Endothelial cell of umbilical vein (primary cell): ENCODE data around the gene FBXL4. TPM values are rescaled to one million over a fixed set of nuclear protein-coding genes. Genes with fewer than 3 reads are reported as not detected.

Experiments used
- BruUV-seq: library from RNA; stranded (reverse); fragments of 400-500 nt; replicated peaks from 2 replicates; lab custom pipeline; 2021; lab: Mats Ljungman, UMichigan
- CTCF ChIA-PET: fragments of 300-600, 350-600 bp; sonication (Branson Sonifier 250); formaldehyde crosslinking; loops from one replicate; lab custom pipeline; 2021; ENCODE audit warnings: antibody characterized with exemption, inconsistent platforms; lab: Charles Lee
- POLR2A ChIA-PET: fragments of 300-600, 350-600 bp; sonication (Branson Sonifier 250); formaldehyde crosslinking; loops from one replicate; lab custom pipeline; 2021; ENCODE audit warnings: antibody characterized with exemption, inconsistent platforms; lab: Charles Lee
- DNase-seq: peaks from one replicate; pipeline ENCODE4 v3.0.0-alpha.2; 2011; ENCODE audit warnings: low read depth, low spot score
- FAIRE-seq: peaks from 2 replicates; lab custom pipeline; 2011; peaks lifted over from hg19 to GRCh38; lab: Jason Lieb, UNC
- H2AFZ ChIP-seq: 2 replicates; pipeline ENCODE4 v1.6.0; 2012; ENCODE audit warnings: low read depth, low read length, control low read depth, inconsistent platforms
- H3K27ac ChIP-seq: 2 replicates; pipeline ENCODE4 v1.5.1; 2011; ENCODE audit warnings: low read depth, mild to moderate bottlenecking, control low read depth, low read length, moderate library complexity; ENCODE audit not compliant: insufficient read depth
- H3K27me3 ChIP-seq, 2 experiments: 2 replicates each; pipeline versions ENCODE4 v1.6.0 to v1.6.1; 2011; ENCODE audit warnings: low read length in 2 of 2, mixed read lengths in 1 of 2; ENCODE audit not compliant: control insufficient read depth in 2 of 2, insufficient read depth in 2 of 2
- H3K36me3 ChIP-seq, 2 experiments: 2 replicates in 1 of 2; 3 replicates in 1 of 2; pipeline ENCODE4 v1.5.1; 2011; ENCODE audit warnings: low read length in 2 of 2, mild to moderate bottlenecking in 1 of 2, moderate library complexity in 1 of 2; ENCODE audit not compliant: control insufficient read depth in 2 of 2, insufficient read depth in 2 of 2; ENCODE audit errors: extremely low read depth in 1 of 2
- H3K4me1 ChIP-seq: 3 replicates; pipeline ENCODE4 v1.5.1; 2011; ENCODE audit warnings: mild to moderate bottlenecking, low read length; ENCODE audit not compliant: control insufficient read depth, insufficient read depth; ENCODE audit errors: extremely low read depth
- H3K4me2 ChIP-seq: 2 replicates; pipeline ENCODE4 v1.6.1; 2011; ENCODE audit warnings: low read length, control low read depth, mixed read lengths; ENCODE audit not compliant: insufficient read depth
- H3K4me3 ChIP-seq, 3 experiments: fragments of 200-600 bp in 1 of 3; sonication (generic), shearing (Covaris generic) in 1 of 3; replicated peaks in 1 of 3; 2 replicates each; pipeline ENCODE4 v1.5.1; 2011 to 2016; ENCODE audit warnings: control low read depth in 3 of 3, low read length in 3 of 3, mild to moderate bottlenecking in 2 of 3, inconsistent platforms in 1 of 3, low read depth in 1 of 3, moderate library complexity in 1 of 3; ENCODE audit not compliant: insufficient read depth in 1 of 3
- H3K79me2 ChIP-seq: 2 replicates; pipeline ENCODE4 v1.6.0; 2012; ENCODE audit warnings: low read length, inconsistent platforms; ENCODE audit not compliant: control insufficient read depth, insufficient read depth
- H3K9ac ChIP-seq: replicated peaks from 2 replicates; pipeline ENCODE3; 2011; ENCODE audit warnings: low read length, control low read depth; ENCODE audit not compliant: insufficient read depth; ENCODE audit errors: extremely low read depth
- H3K9me1 ChIP-seq: replicated peaks from 3 replicates; pipeline ENCODE4 v1.6.0; 2011; ENCODE audit warnings: mild to moderate bottlenecking, low read length; ENCODE audit not compliant: control insufficient read depth, insufficient read depth; ENCODE audit errors: extremely low read depth
- H3K9me3 ChIP-seq: replicated peaks from 2 replicates; pipeline ENCODE4 v1.5.1; 2012; ENCODE audit warnings: low read length, inconsistent platforms; ENCODE audit not compliant: control insufficient read depth, insufficient read depth
- H4K20me1 ChIP-seq: replicated peaks from 2 replicates; pipeline ENCODE3; 2011; ENCODE audit warnings: mild to moderate bottlenecking, low read length; ENCODE audit not compliant: control insufficient read depth, insufficient read depth; ENCODE audit errors: extremely low read depth
- EZH2 ChIP-seq: IDR thresholded peaks from 2 replicates; pipeline ENCODE4 v1.6.1; 2012; ENCODE audit warnings: borderline replicate concordance, low read depth, mild to moderate bottlenecking, moderate library complexity, low read length, inconsistent platforms; ENCODE audit not compliant: severe bottlenecking
- FOS ChIP-seq: IDR thresholded peaks from 2 replicates; pipeline ENCODE4 v1.6.1; 2011; ENCODE audit warnings: mild to moderate bottlenecking, low read length, moderate library complexity, borderline replicate concordance; ENCODE audit not compliant: insufficient read depth
- GATA2 ChIP-seq: IDR thresholded peaks from 2 replicates; pipeline ENCODE4 v1.7.0; 2011; ENCODE audit warnings: low read depth, mild to moderate bottlenecking, moderate library complexity, mixed read lengths, low read length; ENCODE audit not compliant: insufficient read length, insufficient read depth
- JUN ChIP-seq: IDR thresholded peaks from 2 replicates; pipeline ENCODE4 v1.6.1; 2011; ENCODE audit warnings: borderline replicate concordance, low read depth; ENCODE audit not compliant: insufficient read length, insufficient read depth
- MAX ChIP-seq: IDR thresholded peaks from 2 replicates; pipeline ENCODE4 v1.6.1; 2011; ENCODE audit not compliant: insufficient read depth, insufficient read length
- MYC ChIP-seq: IDR thresholded peaks from one replicate; pipeline ENCODE4 v1.6.1; 2011; ENCODE audit warnings: mild to moderate bottlenecking, low read depth, low read length
- POLR2A ChIP-seq: IDR thresholded peaks from 2 replicates; pipeline ENCODE4 v1.6.1; 2012; ENCODE audit warnings: low read depth, mild to moderate bottlenecking, control low read depth, low read length
- POLR2AphosphoS5 ChIP-seq: IDR thresholded peaks from 2 replicates; pipeline ENCODE4 v1.6.1; 2012; ENCODE audit warnings: low read depth, mild to moderate bottlenecking, control low read depth, low read length, moderate library complexity; ENCODE audit not compliant: insufficient read depth
- dilution Hi-C: fragments of 300-500 bp; cut with MboI; formaldehyde crosslinking; loops from one replicate; pipeline ENCODE4 v1.15.0; 2019; ENCODE audit warnings: low sequenced_read_pairs; ENCODE audit not compliant: extremely low pct_ligation_motif_present
- intact Hi-C: fragments of 100-400 bp; cut with micrococcal nuclease; formaldehyde crosslinking; loops from one replicate; pipeline ENCODE4 v1.10.0; 2022
- polyA plus RNA-seq, 4 experiments: library from polyadenylated mRNA; depleted of rRNA in 3 of 4; stranded (reverse) in 3 of 4; unstranded in 1 of 4; fragments of >200 nt; gene quantifications; 2 replicates each; pipeline versions ENCODE4 v1.2.1 to v1.2.3, GENCODE V29; 2011 to 2012; ENCODE audit warnings: missing spikeins in 1 of 4
- total RNA-seq: library from RNA; stranded (reverse); gene quantifications from 2 replicates; pipeline ENCODE4 v1.2.3, GENCODE V29; 2021
- TF ChIP-seq, protein P1 (sequence below), 2 donors: IDR thresholded peaks; 1 replicate in 1 of 2; 2 replicates in 1 of 2; pipeline ENCODE4 v1.5.1; 2011; ENCODE audit warnings: low read length in 2 of 2, mild to moderate bottlenecking in 2 of 2, moderate library complexity in 2 of 2, control low read depth in 1 of 2, inconsistent platforms in 1 of 2, low read depth in 1 of 2; ENCODE audit not compliant: insufficient read depth in 1 of 2; ENCODE audit errors: extremely low read depth in 1 of 2

FBXL4 gene
- total and polyA plus RNA-seq, 2 donors (not counting 3 experiments of a cell fraction or from before 2014, with no cell fraction given), result 7.0 to 9.8 TPM

- Histone ChIP-seq H3K27me3 (peaks cover 15 to 31% of the 10 kb centered on the region in 2 experiments), H3K4me1 (peaks cover 22% of the 10 kb centered on the region), H3K9me3 (no peaks in the 10 kb centered on the region), H4K20me1 (no peaks in the 10 kb centered on the region), H3K9ac (no peak overlapping the region), H3K4me2 (peak overlapping the region; percentile 46), H3K4me3 (no peak overlapping the region), H3K79me2 (no peaks in the 10 kb centered on the region), H3K9me1 (no peaks in the 10 kb centered on the region), H3K36me3 (no peaks in the 10 kb centered on the region), H3K27ac (no peak overlapping the region), H2AFZ (no peak overlapping the region)
- ChIA-PET CTCF (no interaction called here), POLR2A (interaction anchor here (1.8 kb wide), 1 partner anchor 11 kb away, joined by 6 read pairs; the partner anchor contains the start of gene FBXL4)
- DNase-seq (peak; percentile 71), FAIRE-seq (peak; percentile 75)
- intact Hi-C loops (loop anchor here (5.0 kb wide), 2 partner anchors 111 to 126 kb away; partner anchors contain the start of gene POU3F2), dilution Hi-C loops (no loop called here)
- no peak for TF ChIP-seq EZH2
- no peak for TF ChIP-seq MAX
- TF ChIP-seq POLR2AphosphoS5, result no peak
- no peak for TF ChIP-seq POLR2A
- no peak for TF ChIP-seq FOS
- BruUV-seq, result no TSS peak
Measured at GRCh38 chr6:98958776-98959175, 11.0 kb upstream of the FBXL4 start.

DNA sequence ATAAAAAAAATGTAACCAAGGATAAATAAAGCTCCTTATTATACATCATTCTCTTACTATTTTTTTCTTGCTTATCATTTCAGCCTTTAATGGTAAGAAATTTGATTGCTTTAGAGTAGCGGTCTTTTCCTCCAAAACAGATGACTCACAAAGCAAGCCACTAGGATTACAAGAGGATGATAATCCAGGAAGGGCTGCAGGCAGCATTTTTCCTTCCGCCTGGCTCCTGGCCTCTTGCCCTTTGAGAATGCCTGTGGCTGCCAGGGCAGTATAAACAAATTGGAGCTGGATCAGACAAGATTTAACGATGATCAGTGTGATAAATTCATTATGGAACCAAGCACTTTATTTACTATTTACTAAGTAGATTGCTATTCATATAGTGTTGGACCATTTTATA lies 9.7 kb upstream of the FBXL4 start:
- intact Hi-C loops (loop anchor here (1.0 to 5.0 kb wide), 3 partner anchors 9 to 125 kb away; partner anchors contain the start of gene POU3F2), dilution Hi-C loops (no loop called here)
- POLR2A ChIA-PET, result interaction anchor here (1.8 kb wide), 1 partner anchor 9 kb away, joined by 6 read pairs; the partner anchor contains the start of gene FBXL4
- BruUV-seq, result no TSS peak
- Histone ChIP-seq H3K36me3 (no peaks in the 10 kb centered on the region), H3K27me3 (peaks cover 16 to 33% of the 10 kb centered on the region in 2 experiments), H3K9ac (no peak overlapping the region), H3K79me2 (no peaks in the 10 kb centered on the region), H3K4me3 (no peak overlapping the region), H3K4me1 (peaks cover 22% of the 10 kb centered on the region), H3K9me3 (no peaks in the 10 kb centered on the region), H3K4me2 (peak overlapping the region; percentile 3), H3K9me1 (no peaks in the 10 kb centered on the region), H4K20me1 (no peaks in the 10 kb centered on the region), H2AFZ (no peak overlapping the region), H3K27ac (no peak overlapping the region)
- FAIRE-seq, result peak; percentile 98
- peak; percentile 95 for DNase-seq
- TF ChIP-seq MAX (no peak), POLR2AphosphoS5 (peak; percentile 89), GATA2 (peak; percentile 91), MYC (no peak), EZH2 (no peak), POLR2A (peak; percentile 48), JUN (peak; percentile 89), FOS (peak; percentile 96)
- TF ChIP-seq, protein P1, sequence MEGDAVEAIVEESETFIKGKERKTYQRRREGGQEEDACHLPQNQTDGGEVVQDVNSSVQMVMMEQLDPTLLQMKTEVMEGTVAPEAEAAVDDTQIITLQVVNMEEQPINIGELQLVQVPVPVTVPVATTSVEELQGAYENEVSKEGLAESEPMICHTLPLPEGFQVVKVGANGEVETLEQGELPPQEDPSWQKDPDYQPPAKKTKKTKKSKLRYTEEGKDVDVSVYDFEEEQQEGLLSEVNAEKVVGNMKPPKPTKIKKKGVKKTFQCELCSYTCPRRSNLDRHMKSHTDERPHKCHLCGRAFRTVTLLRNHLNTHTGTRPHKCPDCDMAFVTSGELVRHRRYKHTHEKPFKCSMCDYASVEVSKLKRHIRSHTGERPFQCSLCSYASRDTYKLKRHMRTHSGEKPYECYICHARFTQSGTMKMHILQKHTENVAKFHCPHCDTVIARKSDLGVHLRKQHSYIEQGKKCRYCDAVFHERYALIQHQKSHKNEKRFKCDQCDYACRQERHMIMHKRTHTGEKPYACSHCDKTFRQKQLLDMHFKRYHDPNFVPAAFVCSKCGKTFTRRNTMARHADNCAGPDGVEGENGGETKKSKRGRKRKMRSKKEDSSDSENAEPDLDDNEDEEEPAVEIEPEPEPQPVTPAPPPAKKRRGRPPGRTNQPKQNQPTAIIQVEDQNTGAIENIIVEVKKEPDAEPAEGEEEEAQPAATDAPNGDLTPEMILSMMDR (IDR thresholded peaks at IDR 0.05; ENCODE audit: extremely low read depth in 1 of 2, insufficient read depth in 1 of 2, low read depth in 1 of 2, low read length in 2 of 2), result no peak
- CTCF ChIA-PET, result interaction anchor here (0.8 to 1.3 kb wide), 5 partner anchors 10 to 1768 kb away, joined by 3 to 6 read pairs (median 4); partner anchors contain the start of gene FBXL4
